Measurements from ENCODE around the gene UBE2L5.

- TF ChIP-seq CTCF (IDR thresholded peaks at IDR 0.05) (no peak), POLR2A (IDR thresholded peaks at IDR 0.05) (no peak)
These were observed 8.5 kb upstream of the UBE2L5 start for GRCh38 chr13:30413842-30414241.

Measured in testis (tissue), 2 donors.